ENCODE measurements around the gene ITPR2. TPM values are rescaled to one million over a fixed set of nuclear protein-coding genes. Genes with fewer than 3 reads are reported as not detected.
A peak's percentile ranks its signal among the peaks of the same experiment; 100 is the strongest.

The ITPR2 gene
- total and polyA plus RNA-seq, 2 of the 13 experiments (the other 11 are each of a cell fraction or from before 2014, with no cell fraction given), result 31.9 to 81.9 TPM

DNA sequence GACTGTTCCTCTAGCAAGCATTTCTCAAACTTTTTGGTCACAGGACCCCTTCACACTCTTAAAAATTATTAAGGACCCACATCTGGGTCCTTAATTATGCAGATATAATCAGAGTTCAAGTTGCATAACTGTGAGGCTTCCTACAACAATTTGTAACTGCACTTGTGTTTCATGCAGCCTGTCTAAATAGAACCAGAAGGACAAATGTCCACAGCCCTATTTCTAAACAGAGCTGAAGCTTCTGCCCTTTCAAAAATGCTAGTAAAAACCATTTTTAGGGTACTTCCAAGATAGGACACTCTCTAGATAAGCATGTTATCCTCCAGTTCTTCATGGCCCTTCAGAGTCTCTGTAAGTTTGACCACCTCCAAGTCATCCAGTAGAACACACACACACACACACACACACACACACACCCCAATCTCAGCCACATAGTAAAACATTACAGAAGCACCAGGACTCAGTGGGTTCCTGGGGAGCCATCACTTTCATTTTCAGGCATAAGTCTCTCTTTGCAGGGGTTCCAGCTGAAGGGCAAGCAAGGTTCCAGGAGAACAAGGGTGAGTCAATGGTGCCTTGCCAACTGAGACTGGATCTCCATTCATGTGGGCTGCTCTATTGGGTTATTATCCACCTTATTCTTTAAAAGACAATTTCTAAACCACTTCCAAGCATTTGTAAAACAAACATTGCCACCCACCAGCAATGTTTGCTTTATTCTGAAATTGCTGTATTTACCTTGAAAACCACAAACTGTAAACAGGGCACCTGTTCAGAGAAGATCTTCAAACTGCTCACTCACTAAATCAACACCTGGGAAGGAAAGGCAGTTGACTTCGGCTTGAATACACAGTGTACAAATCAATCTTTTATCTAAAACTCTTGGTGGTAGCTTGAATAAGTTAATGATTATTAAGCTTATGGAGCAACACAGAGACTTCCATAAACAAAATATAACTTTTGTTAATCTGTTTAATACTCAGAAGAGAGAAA lies 64.1 kb downstream of the ITPR2 start (continued):
- TF ChIP-seq ARNT2 (CRISPR knock-in tag; IDR thresholded peaks at IDR 0.05; ENCODE audit: low read depth) (no peak), KLF13 (CRISPR knock-in tag; IDR thresholded peaks at IDR 0.05) (no peak), PCBP2 (optimal IDR thresholded peaks at IDR 0.05; ENCODE audit: low read depth, low read length, poor library complexity, severe bottlenecking) (no peak), NFIC (IDR thresholded peaks at IDR 0.05; ENCODE audit: low read length) (peak; percentile 100), ZNF484 (CRISPR knock-in tag; IDR thresholded peaks at IDR 0.05; ENCODE audit: borderline replicate concordance, low read depth) (no peak), ZNF367 (CRISPR knock-in tag; IDR thresholded peaks at IDR 0.05; ENCODE audit: borderline replicate concordance) (no peak), ZEB1 (IDR thresholded peaks at IDR 0.05; ENCODE audit: insufficient replicate concordance, low read depth) (peak; percentile 93), ZNF616 (CRISPR knock-in tag; IDR thresholded peaks at IDR 0.05; ENCODE audit: low read depth) (no peak), MTA3 (CRISPR knock-in tag; IDR thresholded peaks at IDR 0.05) (no peak), ZNF205 (CRISPR knock-in tag; IDR thresholded peaks at IDR 0.05) (peak; percentile 77; the same call in 1 of the 2 replicates), ZNF382 (CRISPR knock-in tag; IDR thresholded peaks at IDR 0.05; ENCODE audit: borderline replicate concordance) (no peak), ZNF263 (CRISPR knock-in tag; IDR thresholded peaks at IDR 0.05) (no peak), PTBP1 (IDR thresholded peaks at IDR 0.05; ENCODE audit: low read depth, low read length, poor library complexity, severe bottlenecking) (no peak), U2AF2 (IDR thresholded peaks at IDR 0.05; ENCODE audit: low read depth, low read length) (no peak), ZBTB3 (CRISPR knock-in tag; IDR thresholded peaks at IDR 0.05; ENCODE audit: borderline replicate concordance, low read depth) (0 out of 2 replicates have a peak, but pooled peaks have one; percentile 13)
- TF ChIP-seq, protein P1, sequence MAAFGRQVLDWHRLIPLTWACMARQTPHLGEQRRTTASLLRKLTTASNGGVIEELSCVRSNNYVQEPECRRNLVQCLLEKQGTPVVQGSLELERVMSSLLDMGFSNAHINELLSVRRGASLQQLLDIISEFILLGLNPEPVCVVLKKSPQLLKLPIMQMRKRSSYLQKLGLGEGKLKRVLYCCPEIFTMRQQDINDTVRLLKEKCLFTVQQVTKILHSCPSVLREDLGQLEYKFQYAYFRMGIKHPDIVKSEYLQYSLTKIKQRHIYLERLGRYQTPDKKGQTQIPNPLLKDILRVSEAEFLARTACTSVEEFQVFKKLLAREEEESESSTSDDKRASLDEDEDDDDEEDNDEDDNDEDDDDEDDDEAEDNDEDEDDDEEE (CRISPR knock-in tag; IDR thresholded peaks at IDR 0.05), result no peak
- TF ChIP-seq, protein P2, sequence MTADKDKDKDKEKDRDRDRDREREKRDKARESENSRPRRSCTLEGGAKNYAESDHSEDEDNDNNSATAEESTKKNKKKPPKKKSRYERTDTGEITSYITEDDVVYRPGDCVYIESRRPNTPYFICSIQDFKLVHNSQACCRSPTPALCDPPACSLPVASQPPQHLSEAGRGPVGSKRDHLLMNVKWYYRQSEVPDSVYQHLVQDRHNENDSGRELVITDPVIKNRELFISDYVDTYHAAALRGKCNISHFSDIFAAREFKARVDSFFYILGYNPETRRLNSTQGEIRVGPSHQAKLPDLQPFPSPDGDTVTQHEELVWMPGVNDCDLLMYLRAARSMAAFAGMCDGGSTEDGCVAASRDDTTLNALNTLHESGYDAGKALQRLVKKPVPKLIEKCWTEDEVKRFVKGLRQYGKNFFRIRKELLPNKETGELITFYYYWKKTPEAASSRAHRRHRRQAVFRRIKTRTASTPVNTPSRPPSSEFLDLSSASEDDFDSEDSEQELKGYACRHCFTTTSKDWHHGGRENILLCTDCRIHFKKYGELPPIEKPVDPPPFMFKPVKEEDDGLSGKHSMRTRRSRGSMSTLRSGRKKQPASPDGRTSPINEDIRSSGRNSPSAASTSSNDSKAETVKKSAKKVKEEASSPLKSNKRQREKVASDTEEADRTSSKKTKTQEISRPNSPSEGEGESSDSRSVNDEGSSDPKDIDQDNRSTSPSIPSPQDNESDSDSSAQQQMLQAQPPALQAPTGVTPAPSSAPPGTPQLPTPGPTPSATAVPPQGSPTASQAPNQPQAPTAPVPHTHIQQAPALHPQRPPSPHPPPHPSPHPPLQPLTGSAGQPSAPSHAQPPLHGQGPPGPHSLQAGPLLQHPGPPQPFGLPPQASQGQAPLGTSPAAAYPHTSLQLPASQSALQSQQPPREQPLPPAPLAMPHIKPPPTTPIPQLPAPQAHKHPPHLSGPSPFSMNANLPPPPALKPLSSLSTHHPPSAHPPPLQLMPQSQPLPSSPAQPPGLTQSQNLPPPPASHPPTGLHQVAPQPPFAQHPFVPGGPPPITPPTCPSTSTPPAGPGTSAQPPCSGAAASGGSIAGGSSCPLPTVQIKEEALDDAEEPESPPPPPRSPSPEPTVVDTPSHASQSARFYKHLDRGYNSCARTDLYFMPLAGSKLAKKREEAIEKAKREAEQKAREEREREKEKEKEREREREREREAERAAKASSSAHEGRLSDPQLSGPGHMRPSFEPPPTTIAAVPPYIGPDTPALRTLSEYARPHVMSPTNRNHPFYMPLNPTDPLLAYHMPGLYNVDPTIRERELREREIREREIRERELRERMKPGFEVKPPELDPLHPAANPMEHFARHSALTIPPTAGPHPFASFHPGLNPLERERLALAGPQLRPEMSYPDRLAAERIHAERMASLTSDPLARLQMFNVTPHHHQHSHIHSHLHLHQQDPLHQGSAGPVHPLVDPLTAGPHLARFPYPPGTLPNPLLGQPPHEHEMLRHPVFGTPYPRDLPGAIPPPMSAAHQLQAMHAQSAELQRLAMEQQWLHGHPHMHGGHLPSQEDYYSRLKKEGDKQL (CRISPR knock-in tag; IDR thresholded peaks at IDR 0.05; ENCODE audit: low read depth), result peak; percentile 100
- TF ChIP-seq, protein P3, sequence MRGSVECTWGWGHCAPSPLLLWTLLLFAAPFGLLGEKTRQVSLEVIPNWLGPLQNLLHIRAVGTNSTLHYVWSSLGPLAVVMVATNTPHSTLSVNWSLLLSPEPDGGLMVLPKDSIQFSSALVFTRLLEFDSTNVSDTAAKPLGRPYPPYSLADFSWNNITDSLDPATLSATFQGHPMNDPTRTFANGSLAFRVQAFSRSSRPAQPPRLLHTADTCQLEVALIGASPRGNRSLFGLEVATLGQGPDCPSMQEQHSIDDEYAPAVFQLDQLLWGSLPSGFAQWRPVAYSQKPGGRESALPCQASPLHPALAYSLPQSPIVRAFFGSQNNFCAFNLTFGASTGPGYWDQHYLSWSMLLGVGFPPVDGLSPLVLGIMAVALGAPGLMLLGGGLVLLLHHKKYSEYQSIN (CRISPR knock-in tag; IDR thresholded peaks at IDR 0.05; ENCODE audit: borderline replicate concordance), result no peak
- TF ChIP-seq, protein P4, sequence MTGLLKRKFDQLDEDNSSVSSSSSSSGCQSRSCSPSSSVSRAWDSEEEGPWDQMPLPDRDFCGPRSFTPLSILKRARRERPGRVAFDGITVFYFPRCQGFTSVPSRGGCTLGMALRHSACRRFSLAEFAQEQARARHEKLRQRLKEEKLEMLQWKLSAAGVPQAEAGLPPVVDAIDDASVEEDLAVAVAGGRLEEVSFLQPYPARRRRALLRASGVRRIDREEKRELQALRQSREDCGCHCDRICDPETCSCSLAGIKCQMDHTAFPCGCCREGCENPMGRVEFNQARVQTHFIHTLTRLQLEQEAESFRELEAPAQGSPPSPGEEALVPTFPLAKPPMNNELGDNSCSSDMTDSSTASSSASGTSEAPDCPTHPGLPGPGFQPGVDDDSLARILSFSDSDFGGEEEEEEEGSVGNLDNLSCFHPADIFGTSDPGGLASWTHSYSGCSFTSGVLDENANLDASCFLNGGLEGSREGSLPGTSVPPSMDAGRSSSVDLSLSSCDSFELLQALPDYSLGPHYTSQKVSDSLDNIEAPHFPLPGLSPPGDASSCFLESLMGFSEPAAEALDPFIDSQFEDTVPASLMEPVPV (CRISPR knock-in tag; IDR thresholded peaks at IDR 0.05), result peak; percentile 80
